GM12801 (cell line): ENCODE measurements around the gene SLC34A2.

Source experiments
- TF ChIP-seq, protein P1 (sequence below): IDR thresholded peaks from one replicate; pipeline ENCODE4 v1.5.1; 2011; ENCODE audit warnings: control low read depth; ENCODE audit not compliant: insufficient read length; ENCODE audit errors: extremely low read depth

SLC34A2 gene

DNA sequence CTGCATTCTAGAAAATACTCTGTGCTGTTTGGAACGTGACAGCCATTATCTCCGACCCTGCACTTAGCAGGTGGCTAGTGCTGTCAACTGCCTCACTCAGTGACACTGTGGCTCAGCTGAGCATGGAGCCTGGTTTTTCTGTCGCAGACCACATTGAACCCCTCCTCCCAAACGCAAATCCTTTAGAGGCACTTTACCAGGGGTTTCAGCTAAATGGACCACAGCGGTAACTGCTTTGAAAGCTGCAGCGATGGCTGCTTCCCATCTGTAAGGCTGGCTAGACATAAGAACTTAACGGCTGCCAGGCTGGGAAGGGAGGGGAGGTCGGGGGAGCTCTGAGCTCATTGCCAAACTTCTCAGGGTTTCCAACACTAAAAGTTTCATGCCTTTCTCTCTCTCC, 8.1 kb downstream of the SLC34A2 start:
- TF ChIP-seq, protein P1, sequence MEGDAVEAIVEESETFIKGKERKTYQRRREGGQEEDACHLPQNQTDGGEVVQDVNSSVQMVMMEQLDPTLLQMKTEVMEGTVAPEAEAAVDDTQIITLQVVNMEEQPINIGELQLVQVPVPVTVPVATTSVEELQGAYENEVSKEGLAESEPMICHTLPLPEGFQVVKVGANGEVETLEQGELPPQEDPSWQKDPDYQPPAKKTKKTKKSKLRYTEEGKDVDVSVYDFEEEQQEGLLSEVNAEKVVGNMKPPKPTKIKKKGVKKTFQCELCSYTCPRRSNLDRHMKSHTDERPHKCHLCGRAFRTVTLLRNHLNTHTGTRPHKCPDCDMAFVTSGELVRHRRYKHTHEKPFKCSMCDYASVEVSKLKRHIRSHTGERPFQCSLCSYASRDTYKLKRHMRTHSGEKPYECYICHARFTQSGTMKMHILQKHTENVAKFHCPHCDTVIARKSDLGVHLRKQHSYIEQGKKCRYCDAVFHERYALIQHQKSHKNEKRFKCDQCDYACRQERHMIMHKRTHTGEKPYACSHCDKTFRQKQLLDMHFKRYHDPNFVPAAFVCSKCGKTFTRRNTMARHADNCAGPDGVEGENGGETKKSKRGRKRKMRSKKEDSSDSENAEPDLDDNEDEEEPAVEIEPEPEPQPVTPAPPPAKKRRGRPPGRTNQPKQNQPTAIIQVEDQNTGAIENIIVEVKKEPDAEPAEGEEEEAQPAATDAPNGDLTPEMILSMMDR: no peak

DNA sequence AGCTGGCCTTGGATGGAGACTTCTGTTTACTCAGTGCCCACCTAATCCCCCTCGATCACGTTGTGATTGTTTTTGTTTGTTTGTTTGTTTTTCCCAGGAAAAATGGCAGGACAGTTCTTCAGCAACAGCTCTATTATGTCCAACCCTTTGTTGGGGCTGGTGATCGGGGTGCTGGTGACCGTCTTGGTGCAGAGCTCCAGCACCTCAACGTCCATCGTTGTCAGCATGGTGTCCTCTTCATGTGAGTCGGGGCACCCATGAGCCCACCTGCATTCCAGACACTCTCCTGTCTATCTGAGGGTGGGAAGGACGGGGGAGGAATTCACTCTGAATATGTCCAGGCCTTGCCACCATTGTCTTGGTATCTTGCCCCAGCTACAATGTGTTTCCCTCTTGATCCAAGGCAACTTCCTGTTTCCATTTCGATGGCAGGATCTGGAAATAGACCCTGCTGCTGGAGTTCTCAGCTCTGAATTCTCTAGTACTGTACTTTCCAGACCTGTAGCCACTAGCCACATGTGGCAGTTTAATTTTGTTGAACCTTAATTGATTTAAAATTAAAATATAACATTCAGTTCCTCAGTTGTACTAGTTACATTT, 10.5 kb downstream of the SLC34A2 start:
- TF ChIP-seq, protein P1: no peak

GRCh38 chr4:25667931-25668557, 12.4 kb downstream of the SLC34A2 start:
- TF ChIP-seq, protein P1: no peak

- TF ChIP-seq, protein P1: no peak
Measured at GRCh38 chr4:25670991-25671390, 15.3 kb downstream of the SLC34A2 start.

- TF ChIP-seq, protein P1: no peak
Measured at GRCh38 chr4:25672756-25673155, 17.1 kb downstream of the SLC34A2 start.

DNA sequence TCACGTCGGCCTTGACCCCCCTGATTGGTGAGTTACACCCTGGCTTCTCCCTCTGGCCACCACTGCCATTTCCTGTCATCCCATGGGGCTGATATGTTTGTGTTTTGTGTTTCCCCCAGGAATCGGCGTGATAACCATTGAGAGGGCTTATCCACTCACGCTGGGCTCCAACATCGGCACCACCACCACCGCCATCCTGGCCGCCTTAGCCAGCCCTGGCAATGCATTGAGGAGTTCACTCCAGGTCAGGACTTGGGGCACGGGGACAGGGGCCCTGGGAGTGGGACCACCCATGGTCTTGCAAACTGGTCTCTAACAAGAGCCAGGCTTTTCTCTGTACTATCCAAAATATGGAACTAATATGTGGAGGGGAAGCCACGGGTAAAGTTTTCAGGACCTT, 18.7 kb downstream of the SLC34A2 start:
- TF ChIP-seq, protein P1: no peak

DNA sequence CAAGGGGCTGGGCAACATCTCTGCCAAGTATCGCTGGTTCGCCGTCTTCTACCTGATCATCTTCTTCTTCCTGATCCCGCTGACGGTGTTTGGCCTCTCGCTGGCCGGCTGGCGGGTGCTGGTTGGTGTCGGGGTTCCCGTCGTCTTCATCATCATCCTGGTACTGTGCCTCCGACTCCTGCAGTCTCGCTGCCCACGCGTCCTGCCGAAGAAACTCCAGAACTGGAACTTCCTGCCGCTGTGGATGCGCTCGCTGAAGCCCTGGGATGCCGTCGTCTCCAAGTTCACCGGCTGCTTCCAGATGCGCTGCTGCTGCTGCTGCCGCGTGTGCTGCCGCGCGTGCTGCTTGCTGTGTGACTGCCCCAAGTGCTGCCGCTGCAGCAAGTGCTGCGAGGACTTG, 20.6 kb downstream of the SLC34A2 start:
- TF ChIP-seq, protein P1: no peak
